ENCODE results near the gene DYNC2H1.
"Not testable (repeated sequence)": the region's sequence is repeated elsewhere in the genome, so short reads cannot be mapped to it uniquely, and the experiment has no call there.

The DYNC2H1 gene

GRCh38 chr11:103370076-103370475 lies 260.9 kb downstream of the DYNC2H1 start:
- no peak for DNase-seq (ENCODE audit: low read depth in 2 of 2)

- no peak for DNase-seq (ENCODE audit: low read depth in 2 of 2)
These were observed 263.7 kb downstream of the DYNC2H1 start for GRCh38 chr11:103372906-103373305.

GRCh38 chr11:103374227-103374626 lies 265.0 kb downstream of the DYNC2H1 start:
- not testable (repeated sequence) for DNase-seq (ENCODE audit: low read depth in 2 of 2)

GRCh38 chr11:103378931-103379330 lies 269.7 kb downstream of the DYNC2H1 start:
- DNase-seq (ENCODE audit: low read depth in 2 of 2): no peak

- no peak for DNase-seq (ENCODE audit: low read depth in 2 of 2)
These were observed 270.8 kb downstream of the DYNC2H1 start for GRCh38 chr11:103380031-103380430.

- no peak for DNase-seq (ENCODE audit: low read depth in 2 of 2)
These were observed 275.4 kb downstream of the DYNC2H1 start for GRCh38 chr11:103384652-103385051.

- DNase-seq (ENCODE audit: low read depth in 2 of 2): no peak
These were observed 286.4 kb downstream of the DYNC2H1 start for GRCh38 chr11:103395612-103396011.

- no peak for DNase-seq (ENCODE audit: low read depth in 2 of 2)
These were observed 287.0 kb downstream of the DYNC2H1 start for GRCh38 chr11:103396237-103396636.

GRCh38 chr11:103397369-103397768 lies 288.1 kb downstream of the DYNC2H1 start:
- no peak for DNase-seq (ENCODE audit: low read depth in 2 of 2)

GRCh38 chr11:103398829-103399228 lies 289.6 kb downstream of the DYNC2H1 start:
- no peak for DNase-seq (ENCODE audit: low read depth in 2 of 2)

GRCh38 chr11:103406357-103406756 lies 297.1 kb downstream of the DYNC2H1 start:
- DNase-seq (ENCODE audit: low read depth in 2 of 2): no peak

GRCh38 chr11:103407641-103408040 lies 298.4 kb downstream of the DYNC2H1 start:
- DNase-seq (ENCODE audit: low read depth in 2 of 2): no peak

GRCh38 chr11:103413266-103413888 lies 304.2 kb downstream of the DYNC2H1 start:
- DNase-seq (ENCODE audit: low read depth in 2 of 2): no peak

GRCh38 chr11:103418014-103418413 lies 308.8 kb downstream of the DYNC2H1 start:
- no peak for DNase-seq (ENCODE audit: low read depth in 2 of 2)

- no peak for DNase-seq (ENCODE audit: low read depth in 2 of 2)
These were observed 311.4 kb downstream of the DYNC2H1 start for GRCh38 chr11:103420593-103420992.

- no peak for DNase-seq (ENCODE audit: low read depth in 2 of 2)
These were observed 324.3 kb downstream of the DYNC2H1 start for GRCh38 chr11:103433386-103434072.

- DNase-seq (ENCODE audit: low read depth in 2 of 2): no peak
These were observed 324.8 kb downstream of the DYNC2H1 start for GRCh38 chr11:103434073-103434411.

GRCh38 chr11:103436131-103436770 lies 327.0 kb downstream of the DYNC2H1 start:
- DNase-seq (ENCODE audit: low read depth in 2 of 2): no peak

- DNase-seq (ENCODE audit: low read depth in 2 of 2): no peak
These were observed 331.8 kb downstream of the DYNC2H1 start for GRCh38 chr11:103441021-103441420.

- no peak for DNase-seq (ENCODE audit: low read depth in 2 of 2)
These were observed 339.7 kb downstream of the DYNC2H1 start for GRCh38 chr11:103448966-103449365.

- DNase-seq (ENCODE audit: low read depth in 2 of 2): no peak
These were observed 341.0 kb downstream of the DYNC2H1 start for GRCh38 chr11:103450241-103450640.

- no peak for DNase-seq (ENCODE audit: low read depth in 2 of 2)
These were observed 343.9 kb downstream of the DYNC2H1 start for GRCh38 chr11:103453126-103453525.
